ENCODE data around the gene CIBAR2. TPM values are rescaled to one million over a fixed set of nuclear protein-coding genes. Genes with fewer than 3 reads are reported as not detected.

The CIBAR2 gene
- total and polyA plus RNA-seq, 8 donors: 0.29 to 10.9 (median 5.9) TPM

- H3K27ac ChIP-seq: no peak overlapping the region
- intact Hi-C loops (cut with DNase I): no loop called here
- no peak overlapping the region for H3K4me3 ChIP-seq
- DNase-seq: peak in 1 of 4 donors; percentile 0
- TF ChIP-seq, protein P1, sequence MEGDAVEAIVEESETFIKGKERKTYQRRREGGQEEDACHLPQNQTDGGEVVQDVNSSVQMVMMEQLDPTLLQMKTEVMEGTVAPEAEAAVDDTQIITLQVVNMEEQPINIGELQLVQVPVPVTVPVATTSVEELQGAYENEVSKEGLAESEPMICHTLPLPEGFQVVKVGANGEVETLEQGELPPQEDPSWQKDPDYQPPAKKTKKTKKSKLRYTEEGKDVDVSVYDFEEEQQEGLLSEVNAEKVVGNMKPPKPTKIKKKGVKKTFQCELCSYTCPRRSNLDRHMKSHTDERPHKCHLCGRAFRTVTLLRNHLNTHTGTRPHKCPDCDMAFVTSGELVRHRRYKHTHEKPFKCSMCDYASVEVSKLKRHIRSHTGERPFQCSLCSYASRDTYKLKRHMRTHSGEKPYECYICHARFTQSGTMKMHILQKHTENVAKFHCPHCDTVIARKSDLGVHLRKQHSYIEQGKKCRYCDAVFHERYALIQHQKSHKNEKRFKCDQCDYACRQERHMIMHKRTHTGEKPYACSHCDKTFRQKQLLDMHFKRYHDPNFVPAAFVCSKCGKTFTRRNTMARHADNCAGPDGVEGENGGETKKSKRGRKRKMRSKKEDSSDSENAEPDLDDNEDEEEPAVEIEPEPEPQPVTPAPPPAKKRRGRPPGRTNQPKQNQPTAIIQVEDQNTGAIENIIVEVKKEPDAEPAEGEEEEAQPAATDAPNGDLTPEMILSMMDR (IDR thresholded peaks at IDR 0.05): no peak
- peaks cover 4 to 23% of the 10 kb centered on the region in 2 donors for H3K4me1 ChIP-seq
- no peaks in the 10 kb centered on the region for H3K9me3 ChIP-seq
- H3K36me3 ChIP-seq: no peaks in the 10 kb centered on the region
- no peak for ATAC-seq
- no peaks in the 10 kb centered on the region for H3K27me3 ChIP-seq
These were observed 36.7 kb upstream of the CIBAR2 start for GRCh38 chr16:85148931-85149330.

DNA sequence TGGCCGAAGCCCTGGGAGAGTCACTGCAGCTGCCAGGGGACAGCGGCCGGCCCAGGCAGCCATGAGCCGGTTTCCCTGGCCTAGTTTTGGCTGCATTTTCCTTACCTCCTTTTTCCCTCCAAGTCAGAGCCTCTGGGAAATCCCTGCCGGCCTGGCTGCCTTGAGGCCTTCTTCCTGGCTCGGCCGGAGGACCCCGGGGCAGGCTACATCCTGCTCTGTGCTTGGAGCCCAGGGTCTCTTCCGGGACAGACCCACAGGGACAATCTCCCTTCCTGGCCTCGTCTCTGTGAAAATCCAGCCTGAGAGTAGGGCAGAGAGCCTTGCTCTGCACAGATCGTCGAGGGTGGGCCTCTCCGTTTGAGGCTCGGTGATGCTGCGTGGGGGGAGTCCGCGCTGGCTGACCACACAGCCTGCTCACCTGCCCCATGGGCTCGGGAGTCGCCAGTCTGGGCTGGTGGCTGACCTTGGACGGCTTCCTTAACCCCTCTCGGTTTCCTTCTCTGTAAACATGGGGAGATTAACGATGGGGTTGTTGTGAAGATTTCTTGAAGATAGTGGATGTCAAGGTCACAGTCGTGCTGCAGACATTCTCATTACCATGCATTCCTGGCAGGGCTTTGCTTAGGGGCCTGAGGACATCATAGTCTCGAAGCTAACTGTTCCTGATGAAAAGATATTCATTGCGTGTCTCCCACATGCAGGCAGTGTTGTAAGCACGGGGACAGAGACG is 34.8 kb upstream of the CIBAR2 start:
- no peaks in the 10 kb centered on the region for H3K27me3 ChIP-seq
- intact Hi-C loops (cut with DNase I): no loop called here
- TF ChIP-seq, protein P1 (IDR thresholded peaks at IDR 0.05): no peak
- H3K27ac ChIP-seq: peak overlapping the region; percentile 1 to 45
- no peaks in the 10 kb centered on the region for H3K9me3 ChIP-seq
- H3K4me3 ChIP-seq: no peak overlapping the region
- peaks cover 4 to 23% of the 10 kb centered on the region in 2 donors for H3K4me1 ChIP-seq
- DNase-seq: peak in 2 of 4 donors; percentile 44 to 57
- ATAC-seq: no peak
- no peaks in the 10 kb centered on the region for H3K36me3 ChIP-seq

DNA sequence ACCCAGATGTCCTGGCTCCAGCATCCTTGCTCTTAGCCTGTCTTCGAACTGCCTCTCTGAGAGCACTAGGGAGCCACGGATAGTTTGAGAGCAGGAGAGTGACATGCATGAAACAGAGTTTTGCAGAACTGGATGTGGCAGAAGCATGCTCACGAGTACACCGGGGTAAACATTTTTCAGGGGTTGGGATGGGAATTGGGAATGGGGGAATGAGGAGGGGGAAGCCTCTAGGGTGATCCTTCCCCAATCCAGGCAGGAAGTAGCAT is 34.2 kb upstream of the CIBAR2 start:
- ATAC-seq (no peak), DNase-seq (no peak)
- Histone ChIP-seq H3K27me3 (no peaks in the 10 kb centered on the region), H3K4me3 (no peak overlapping the region), H3K27ac (peak overlapping the region; percentile 1 to 45), H3K36me3 (no peaks in the 10 kb centered on the region), H3K9me3 (no peaks in the 10 kb centered on the region), H3K4me1 (peaks cover 0 to 21% of the 10 kb centered on the region in 2 donors)
- TF ChIP-seq, protein P1 (IDR thresholded peaks at IDR 0.05): no peak
- intact Hi-C loops (cut with DNase I): no loop called here

DNA sequence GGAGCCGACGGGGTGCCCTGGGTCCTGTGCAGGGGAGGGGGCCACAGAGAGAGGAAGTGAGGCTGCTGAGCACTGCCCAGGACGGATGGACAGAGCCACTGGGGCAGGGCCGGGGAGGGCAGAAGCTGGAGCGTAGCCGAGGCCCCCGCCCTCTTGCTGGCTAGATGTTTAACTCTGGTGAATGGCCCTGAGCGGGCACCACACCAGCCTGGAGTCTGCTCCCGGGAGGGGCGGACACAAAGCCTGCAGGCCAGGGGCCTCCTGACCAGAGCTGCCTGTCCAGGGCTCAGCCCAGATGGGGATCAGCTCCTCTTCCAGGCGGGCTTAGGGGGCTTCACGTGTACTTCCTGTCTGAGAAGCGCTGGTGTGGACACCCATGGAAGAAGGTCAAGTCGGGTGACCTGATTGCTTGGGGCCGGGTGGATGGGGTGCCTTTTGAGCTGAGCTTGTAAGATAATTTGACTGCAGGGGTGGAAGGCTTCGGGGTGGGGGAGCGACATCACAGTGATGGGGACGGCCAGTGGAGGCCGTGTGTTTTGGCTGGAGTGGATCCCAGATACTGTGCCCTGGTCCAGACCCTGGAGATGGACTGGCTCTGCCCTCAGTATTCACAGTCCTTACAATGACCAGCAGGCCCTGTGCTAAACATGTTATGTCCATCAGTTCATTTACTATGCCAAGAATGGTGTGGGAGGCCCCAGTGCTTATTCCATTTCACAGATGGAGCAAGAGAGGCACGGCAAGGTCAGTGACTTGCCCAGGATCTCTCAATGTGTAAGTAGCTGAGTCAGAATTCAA is 33.7 kb upstream of the CIBAR2 start:
- TF ChIP-seq, protein P1 (IDR thresholded peaks at IDR 0.05): no peak
- DNase-seq (peak in 1 of 4 donors; percentile 76), ATAC-seq (no peak)
- no peak overlapping the region for H3K27ac ChIP-seq
- H3K9me3 ChIP-seq: no peaks in the 10 kb centered on the region
- H3K4me1 ChIP-seq: peaks cover 0 to 19% of the 10 kb centered on the region in 2 donors
- intact Hi-C loops (cut with DNase I): no loop called here
- no peaks in the 10 kb centered on the region for H3K27me3 ChIP-seq
- H3K36me3 ChIP-seq: no peaks in the 10 kb centered on the region
- no peak overlapping the region for H3K4me3 ChIP-seq

GRCh38 chr16:85145188-85145587 is 32.9 kb upstream of the CIBAR2 start:
- no peaks in the 10 kb centered on the region for H3K27me3 ChIP-seq
- H3K4me1 ChIP-seq: peaks cover 0 to 19% of the 10 kb centered on the region in 2 donors
- no peak overlapping the region for H3K4me3 ChIP-seq
- H3K27ac ChIP-seq: no peak overlapping the region
- no peaks in the 10 kb centered on the region for H3K36me3 ChIP-seq
- TF ChIP-seq, protein P1 (IDR thresholded peaks at IDR 0.05): no peak
- intact Hi-C loops (cut with DNase I): no loop called here
- peak in 1 of 4 donors; percentile 61 for DNase-seq
- ATAC-seq: no peak
- no peaks in the 10 kb centered on the region for H3K9me3 ChIP-seq
